Measurements from ENCODE around the gene SKP1.

SKP1 gene

DNA sequence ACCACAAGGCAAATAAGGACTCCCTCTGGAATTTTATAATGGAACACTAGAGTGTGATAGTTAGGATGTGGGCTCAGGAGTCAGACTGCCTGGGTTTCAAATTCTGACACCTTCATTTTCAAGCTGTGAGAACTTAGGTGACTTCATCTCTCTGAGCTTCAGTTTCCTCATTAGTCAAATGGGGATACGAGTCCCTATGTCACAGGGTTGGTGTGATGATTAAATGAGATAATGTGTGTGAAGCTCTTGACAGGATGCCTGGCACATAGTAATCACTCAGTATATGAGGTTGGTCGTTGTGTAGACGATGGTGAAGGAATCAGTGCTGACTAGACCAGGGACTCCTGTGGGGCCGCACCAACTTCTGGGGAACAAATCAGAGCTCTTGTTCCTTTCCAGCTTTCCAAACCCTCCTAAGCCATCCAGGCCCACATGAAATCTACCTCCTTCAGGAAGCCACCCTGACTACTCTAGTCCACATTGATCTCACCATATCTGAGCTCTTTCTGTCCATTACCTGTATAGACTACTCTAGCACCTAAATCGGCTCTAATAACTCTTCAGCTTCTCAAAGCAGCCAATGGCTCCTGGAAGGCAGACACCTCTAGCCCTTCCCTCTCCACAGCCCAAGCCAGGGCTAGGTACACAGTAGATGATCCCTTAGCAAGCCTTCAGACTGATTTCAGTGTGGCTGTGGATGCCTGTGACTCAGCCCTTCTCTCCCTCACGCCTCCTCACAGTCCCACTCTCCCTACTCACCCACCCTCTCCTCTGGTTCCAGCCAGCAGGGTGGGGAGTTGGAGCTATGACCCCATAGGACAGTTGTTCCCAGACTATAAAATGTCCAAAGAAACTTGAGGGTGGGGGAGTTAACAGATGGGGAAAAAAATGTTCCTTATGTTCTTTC, 64.8 kb downstream of the SKP1 start:
- no peak for DNase-seq

DNA sequence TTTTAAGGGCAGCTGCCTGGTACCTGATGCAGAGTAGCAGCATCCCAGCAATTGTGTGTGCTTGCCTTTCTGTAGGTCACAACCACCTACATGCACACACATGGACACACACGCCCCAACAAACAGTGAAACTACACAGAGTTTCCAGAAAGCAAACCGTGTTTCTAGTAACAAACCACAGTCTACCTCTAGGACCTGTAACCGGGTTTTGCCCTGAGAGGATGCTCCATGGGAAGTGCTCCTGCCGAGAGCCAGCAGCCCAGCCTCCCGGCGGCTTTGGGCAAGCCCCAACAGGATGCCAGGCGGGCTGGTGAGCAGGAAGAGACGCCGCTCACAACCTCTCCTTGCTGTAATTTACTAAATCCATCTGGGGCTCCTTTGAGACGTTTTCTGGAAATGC, 66.4 kb downstream of the SKP1 start:
- DNase-seq: no peak

DNA sequence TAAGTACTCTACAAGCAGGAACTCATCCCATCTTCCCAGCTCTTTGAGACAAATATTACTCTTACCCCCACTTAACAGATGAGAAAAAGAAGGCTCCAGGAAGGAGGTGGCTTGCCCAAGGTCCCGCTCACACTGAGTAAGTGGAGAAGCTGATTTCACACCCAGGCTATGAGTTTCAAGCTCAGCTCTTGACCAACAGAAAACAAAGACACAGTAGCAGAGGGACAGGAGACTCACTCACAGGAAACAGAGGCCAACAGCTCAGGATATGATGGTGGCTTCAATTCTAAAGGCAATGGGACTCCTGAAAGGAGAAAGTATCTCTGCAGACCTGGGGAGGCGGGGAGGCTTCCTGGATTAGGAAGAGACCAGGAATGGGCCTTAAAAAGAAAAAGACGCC, 69.0 kb downstream of the SKP1 start:
- no peak for DNase-seq

DNA sequence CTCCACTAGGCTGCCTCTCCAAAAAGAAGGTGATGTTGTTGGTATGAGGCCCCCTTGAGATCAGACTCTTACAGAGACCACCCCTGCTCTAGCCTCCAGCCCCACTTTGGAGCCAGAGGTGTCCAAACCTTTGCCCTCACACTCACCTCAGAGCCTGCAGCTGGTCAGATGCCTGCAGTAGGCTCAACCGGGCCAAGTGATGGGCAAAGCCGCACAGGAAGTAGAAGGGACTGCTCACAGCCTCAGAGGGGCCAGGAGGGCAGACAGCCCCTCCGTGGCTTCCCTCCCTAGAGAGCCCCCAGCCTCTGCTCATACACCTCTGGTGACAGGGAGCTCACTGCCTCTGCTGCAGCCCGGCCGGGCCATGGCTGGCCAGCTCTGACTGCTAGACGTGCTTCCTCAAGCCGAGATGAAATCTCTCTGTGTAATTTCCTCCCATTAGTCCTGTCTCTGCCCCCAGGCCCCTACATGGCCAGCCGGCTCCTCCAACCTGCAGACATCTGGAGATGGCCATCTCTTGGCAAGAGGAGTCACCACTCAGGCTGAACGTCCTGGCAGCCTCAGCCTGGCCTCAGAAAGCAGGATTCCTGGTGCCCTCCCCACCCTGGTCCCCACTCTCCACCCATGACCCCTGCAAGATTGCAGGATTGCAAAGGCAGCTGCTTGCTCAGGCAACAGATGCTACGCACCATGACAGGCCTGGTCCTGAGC, 69.6 kb downstream of the SKP1 start:
- DNase-seq: no peak

DNA sequence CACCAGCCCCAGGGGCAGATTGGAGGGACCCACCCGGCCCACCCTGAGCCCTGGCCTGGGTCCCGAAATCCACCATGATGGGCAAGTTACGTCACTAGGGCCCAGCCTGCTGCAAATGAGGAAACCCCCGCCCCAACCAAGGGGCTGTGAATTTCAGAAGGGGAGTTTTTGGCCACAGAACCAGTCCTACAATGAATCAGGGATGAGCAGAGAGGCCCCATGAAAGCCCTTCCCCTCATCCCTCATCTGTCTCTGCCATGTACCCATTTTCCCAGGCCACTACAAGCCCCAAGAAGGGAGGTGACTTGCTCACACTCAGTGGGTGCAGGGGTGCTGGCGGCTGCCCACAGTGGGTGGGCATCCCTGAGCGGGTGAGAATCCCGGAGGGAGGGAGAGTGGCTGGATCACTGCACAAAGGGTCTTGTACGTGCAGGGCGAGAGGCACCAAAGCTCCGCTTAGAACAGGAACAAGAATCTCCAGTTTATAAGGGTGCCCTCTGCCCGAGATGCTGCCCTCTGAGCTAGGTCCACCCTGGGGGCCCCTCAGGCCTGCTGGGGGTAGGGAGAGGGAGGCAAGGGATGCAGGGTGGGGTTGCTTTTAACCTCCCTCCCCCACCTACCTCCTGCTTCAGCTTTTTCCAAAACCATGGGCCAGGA, 72.6 kb downstream of the SKP1 start:
- no peak for DNase-seq

DNA sequence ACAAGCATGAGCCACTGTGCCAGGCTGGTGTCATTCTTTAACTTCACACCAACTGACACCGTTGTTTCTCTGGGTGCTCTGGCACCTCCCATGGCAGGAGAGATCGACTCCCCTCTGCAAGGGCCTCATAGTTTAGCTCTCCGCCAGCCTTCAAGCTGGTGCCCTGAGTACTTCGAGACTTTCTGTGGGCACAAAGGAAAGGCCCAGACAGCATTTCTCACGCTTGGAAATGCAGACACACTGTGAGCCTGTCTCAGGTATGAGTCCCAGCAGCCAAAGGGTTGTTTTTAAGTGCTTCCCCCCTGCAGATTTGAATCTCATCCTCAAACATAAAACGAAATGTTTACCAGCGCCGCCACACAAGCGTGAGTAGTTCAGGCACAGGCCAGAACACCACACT, 73.4 kb downstream of the SKP1 start:
- no peak for DNase-seq

DNA sequence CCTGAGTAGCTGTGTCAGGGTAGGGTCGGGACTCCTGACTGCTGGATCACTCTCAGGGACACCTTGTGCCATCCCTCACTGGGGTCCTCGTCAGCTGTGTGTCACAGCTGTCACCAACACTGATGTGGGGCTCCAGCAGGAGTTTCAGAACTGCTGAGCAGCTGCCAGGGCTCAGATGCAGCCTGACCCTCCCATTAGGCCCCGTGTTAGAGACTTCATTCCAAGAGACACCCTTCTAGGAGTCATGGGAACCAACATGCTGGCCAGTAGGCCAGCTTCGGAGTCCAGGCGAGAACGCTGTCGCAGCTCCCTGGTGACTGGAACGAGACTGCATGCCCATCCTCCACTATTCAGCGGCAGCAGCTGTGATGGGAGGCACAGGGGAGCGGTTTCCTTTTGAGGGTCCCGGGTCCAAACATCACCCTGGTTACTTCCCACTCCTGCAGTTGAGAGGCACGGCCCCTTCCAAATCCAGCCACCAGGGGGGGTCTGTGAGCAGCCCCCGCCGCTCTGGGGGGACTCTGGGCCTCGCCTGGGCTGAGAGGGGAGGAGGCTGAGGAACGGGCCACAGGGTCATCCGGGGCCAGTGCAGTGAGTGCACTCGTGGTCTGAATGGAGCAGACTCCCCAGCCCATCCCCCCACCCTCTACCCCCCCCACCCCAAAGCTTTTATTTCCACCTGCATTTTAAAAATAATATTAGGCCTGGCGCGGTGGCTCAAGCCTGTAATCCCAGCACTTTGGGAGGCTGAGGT, 74.9 kb downstream of the SKP1 start:
- no peak for DNase-seq

DNA sequence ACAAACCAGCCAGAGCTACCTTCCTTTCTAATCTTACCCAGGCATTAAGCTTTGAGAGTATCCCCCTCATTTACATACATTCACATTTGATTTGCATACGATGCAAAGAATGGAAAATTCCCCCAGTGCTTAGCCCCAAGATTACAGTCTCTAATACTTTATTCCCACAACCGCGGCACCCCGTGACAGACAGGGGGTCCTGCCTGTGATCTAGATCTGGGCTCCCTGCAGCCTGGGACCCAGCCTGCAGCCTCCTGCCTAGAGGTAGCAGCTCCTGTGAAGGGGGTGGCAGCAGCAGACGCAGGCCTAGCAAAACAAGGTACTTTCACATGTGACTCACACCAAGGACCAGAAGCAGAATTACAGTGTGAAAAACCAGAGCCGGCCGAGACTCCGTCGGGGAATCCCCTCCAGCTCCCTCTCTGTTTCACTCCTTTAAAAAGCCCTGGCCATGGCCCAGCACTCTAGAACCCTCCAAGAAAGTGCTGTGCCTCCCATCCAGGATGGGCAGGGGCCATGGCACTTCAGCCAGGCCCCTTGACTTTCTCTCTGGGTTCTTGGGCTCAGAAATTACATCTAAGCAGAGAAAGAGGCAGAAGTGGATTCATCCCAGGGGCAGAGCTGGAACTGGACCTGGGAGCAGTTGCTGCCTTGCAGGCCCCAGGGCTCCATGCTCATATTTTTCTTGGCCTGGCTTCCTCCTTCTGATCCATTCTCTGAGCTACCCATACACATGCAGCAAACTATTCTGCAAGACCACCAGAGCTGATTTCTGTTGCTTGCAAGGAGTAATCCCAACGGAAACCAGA, 76.3 kb downstream of the SKP1 start:
- no peak for DNase-seq

DNA sequence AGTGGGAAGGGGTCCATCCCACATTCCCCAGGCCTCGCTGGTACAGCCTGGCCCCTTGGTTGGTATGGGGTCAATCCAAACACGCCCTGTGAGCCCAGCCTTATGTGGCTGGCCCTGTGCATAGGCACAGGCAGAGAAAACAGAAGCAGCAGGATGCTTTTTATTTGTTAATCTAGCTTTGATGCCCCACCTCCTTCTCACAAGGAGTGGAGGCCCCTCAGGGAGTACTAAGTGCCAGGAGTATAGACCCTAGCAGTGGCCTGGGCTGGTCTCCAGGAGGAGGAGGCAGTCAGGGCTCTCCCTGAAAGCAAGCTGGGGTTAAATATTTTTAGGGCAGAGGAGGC, 76.8 kb downstream of the SKP1 start:
- DNase-seq: no peak

DNA sequence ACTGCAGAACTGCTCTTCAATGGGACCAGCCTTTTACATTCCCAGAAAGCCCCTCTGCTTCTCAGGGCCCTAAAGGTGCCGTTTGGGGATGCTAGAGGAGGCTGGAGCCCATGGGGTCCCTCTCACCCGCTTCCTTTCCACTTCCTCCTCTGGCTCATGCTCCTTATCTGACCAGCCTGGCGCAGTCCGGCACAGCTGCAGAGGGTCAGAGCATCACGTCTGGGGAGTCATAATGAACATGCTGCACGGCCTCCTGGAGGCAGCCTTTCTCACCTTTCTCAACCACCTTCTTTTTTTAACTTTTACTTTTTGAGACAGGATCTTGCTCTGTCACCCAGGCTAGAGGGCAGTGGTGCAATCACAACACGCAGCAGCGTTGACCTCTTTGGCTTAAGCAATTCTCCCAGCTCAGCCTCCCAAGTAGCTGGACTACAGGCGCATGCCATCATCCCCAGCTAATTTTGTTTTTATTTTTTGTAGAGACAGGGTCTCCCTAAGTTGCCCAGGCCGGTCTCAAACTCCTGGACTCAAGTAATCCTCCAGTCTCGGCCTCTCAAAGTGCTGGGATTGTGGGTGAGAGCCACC, 77.4 kb downstream of the SKP1 start:
- no peak for DNase-seq

All from SIG-M5 (cell line).